Erythroblast (primary cell): ENCODE data around the gene PRKD1.

ENCODE experiments used
- DNase-seq, 2 experiments: peaks; one replicate each; lab custom pipeline; 2025; lab: John Stamatoyannopoulos, UW
- GATA1 ChIP-seq: IDR thresholded peaks from 2 replicates; pipeline ENCODE4 v1.6.1; 2011; ENCODE audit warnings: low read depth, mild to moderate bottlenecking, control low read depth, low read length, moderate library complexity
- POLR2A ChIP-seq: IDR thresholded peaks from 2 replicates; pipeline ENCODE4 v1.6.1; 2011; ENCODE audit warnings: mild to moderate bottlenecking, low read length

Gene PRKD1

GRCh38 chr14:29838752-29839151, 88.9 kb downstream of the PRKD1 start:
- DNase-seq: no peak
- TF ChIP-seq GATA1 (no peak), POLR2A (no peak)

GRCh38 chr14:29836395-29836794, 91.3 kb downstream of the PRKD1 start:
- TF ChIP-seq POLR2A: no peak
- TF ChIP-seq GATA1: no peak
- no peak for DNase-seq

- TF ChIP-seq POLR2A (no peak), GATA1 (no peak)
- no peak for DNase-seq
These were observed 95.6 kb downstream of the PRKD1 start for GRCh38 chr14:29832042-29832441.

- TF ChIP-seq POLR2A: no peak
- no peak for TF ChIP-seq GATA1
- no peak for DNase-seq
These were observed 97.8 kb downstream of the PRKD1 start for GRCh38 chr14:29829851-29830250.

GRCh38 chr14:29823816-29824215, 103.8 kb downstream of the PRKD1 start:
- no peak for TF ChIP-seq POLR2A
- no peak for TF ChIP-seq GATA1
- DNase-seq: no peak

- DNase-seq: no peak
- no peak for TF ChIP-seq GATA1
- TF ChIP-seq POLR2A: no peak
These were observed 105.3 kb downstream of the PRKD1 start for GRCh38 chr14:29822430-29822709.

- DNase-seq: no peak
- TF ChIP-seq POLR2A (no peak), GATA1 (no peak)
These were observed 105.8 kb downstream of the PRKD1 start for GRCh38 chr14:29821661-29822429.

- TF ChIP-seq GATA1 (no peak), POLR2A (no peak)
These were observed 106.4 kb downstream of the PRKD1 start for GRCh38 chr14:29821242-29821641.

GRCh38 chr14:29820785-29821184, 106.9 kb downstream of the PRKD1 start:
- DNase-seq: no peak
- no peak for TF ChIP-seq GATA1
- TF ChIP-seq POLR2A: no peak

More at GRCh38 chr14:29821242-29821641, 106.4 kb downstream of the PRKD1 start:
- DNase-seq: no peak

- no peak for DNase-seq
- no peak for TF ChIP-seq POLR2A
- no peak for TF ChIP-seq GATA1
These were observed 109.8 kb downstream of the PRKD1 start for GRCh38 chr14:29817767-29818405.

- TF ChIP-seq GATA1 (no peak), POLR2A (no peak)
- no peak for DNase-seq
These were observed 112.5 kb downstream of the PRKD1 start for GRCh38 chr14:29815016-29815674.

GRCh38 chr14:29814156-29815015, 113.3 kb downstream of the PRKD1 start:
- no peak for DNase-seq
- no peak for TF ChIP-seq GATA1
- no peak for TF ChIP-seq POLR2A

- DNase-seq: no peak
- TF ChIP-seq POLR2A (no peak), GATA1 (no peak)
These were observed 117.0 kb downstream of the PRKD1 start for GRCh38 chr14:29810682-29811081.
